NCI-H1436 (cell line): Measurements from ENCODE around the gene ARHGAP44.
"Not testable (repeated sequence)": the region's sequence is repeated elsewhere in the genome, so short reads cannot be mapped to it uniquely, and the experiment has no call there.

Experiments
- DNase-seq: peaks from one replicate; lab custom pipeline; 2025; lab: John Stamatoyannopoulos, UW

The ARHGAP44 gene

DNA sequence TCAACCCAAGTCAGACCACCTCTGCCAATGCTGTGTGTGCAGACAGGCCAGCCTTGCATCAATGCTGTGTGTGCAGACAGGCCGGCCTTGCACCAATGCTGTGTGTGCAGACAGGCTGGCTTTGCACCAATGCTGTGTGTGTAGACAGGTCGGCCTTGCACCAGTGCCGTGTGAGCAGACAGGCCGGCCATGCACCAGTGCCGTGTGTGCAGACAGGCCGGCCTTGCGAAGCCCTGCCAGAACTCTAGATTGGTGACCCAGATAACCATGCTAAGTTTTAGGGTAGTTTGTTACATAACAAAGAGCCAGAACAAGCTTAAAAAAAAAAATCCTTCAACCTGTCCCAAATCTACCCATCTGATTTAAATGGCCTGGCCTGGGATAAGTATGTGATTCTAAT is 174.2 kb downstream of the ARHGAP44 start:
- DNase-seq = no peak

DNA sequence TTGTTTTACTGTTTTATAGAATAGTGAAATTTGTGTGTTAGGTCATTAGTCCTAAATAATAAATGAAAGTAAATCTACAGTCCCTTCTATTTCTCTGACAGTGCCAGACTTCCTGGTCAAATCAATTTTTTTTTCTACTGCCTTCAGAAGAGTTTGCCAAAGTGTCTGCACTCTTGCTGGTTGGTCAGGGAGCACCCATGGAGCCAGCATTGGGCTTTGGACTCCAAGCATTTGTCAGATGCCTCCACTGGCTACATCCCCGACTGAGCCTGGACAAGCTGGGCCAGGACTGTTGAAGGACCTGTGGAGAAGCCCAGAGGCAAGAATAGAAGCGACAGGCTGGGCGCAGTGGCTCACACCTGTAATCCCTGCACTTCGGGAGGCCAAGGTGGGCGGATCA is 174.9 kb downstream of the ARHGAP44 start:
- no peak for DNase-seq

DNA sequence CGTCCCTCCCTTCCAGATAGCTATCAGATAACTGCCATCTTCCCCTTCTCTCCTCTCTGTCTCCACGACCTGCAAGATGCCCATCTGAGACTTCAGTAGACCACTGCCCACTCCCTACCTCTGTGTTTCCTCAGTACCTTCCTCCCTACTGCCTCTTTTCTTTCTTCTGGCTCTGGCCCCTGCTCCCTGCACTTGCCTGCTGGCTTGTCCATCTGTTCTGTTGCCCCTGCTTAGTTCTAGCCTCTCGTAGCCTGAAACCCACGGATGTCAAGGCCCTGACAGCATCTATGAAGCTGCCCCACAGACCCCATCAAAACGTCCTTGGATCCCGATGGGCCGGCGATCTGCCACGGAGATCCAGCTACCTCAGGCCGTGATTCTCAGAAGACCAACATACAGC is 175.5 kb downstream of the ARHGAP44 start:
- no peak for DNase-seq

DNA sequence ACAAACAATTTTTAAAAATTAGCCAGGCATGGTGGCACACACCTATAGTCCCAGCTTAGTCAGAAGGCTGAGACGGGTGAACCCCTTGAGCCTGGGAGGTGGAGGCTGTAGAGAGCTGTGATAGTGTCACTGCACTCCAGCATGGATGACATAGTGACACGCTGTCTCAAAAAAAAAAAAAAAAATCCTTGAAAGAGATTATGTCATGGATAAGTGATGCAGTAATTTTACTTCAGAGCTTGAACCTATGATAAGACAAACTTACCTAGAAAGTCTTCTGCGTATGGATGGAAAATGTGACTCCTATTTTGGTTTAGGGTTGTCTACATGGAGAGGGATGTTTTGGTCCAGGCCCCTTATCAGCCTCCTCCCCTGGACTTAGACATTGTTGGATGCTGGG is 176.7 kb downstream of the ARHGAP44 start:
- no peak for DNase-seq

DNA sequence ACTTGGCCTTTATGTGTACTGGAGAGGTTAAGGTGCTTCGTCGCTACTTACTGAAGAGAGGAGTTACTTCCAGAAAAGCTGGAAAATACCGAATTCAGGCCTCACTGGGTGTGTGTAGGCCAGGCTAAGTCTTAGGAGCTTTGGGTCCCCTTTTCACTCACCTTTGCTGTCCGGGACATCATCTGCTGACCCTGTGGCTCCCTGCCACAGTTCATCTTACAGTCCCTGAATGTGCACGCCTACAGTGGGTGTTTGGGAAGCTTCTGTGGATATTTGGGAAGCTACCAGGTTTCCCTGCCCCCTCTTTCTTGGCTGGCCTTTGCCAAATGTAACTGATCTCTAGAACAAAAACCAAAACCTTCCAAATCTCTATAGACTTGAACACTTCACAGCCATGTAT is 177.1 kb downstream of the ARHGAP44 start:
- DNase-seq = no peak

DNA sequence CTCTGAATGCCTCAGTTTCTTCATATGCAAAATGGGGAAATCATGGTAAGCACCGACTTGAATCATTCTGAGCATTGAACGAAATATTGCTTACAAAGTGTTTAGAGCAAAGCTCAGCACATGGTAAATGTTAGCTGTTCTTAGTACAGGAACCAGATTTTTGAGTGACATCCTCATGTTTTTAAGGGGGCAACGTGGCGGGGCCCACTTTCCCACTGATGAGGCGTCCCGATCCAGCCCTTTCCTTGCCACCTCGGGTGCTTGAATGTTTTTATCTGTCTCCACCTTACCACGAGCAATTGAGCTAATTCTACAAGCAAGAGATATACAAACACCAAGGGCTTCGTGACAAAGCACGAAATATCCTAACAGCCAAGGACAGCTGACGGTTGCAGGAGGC is 178.7 kb downstream of the ARHGAP44 start:
- no peak for DNase-seq

DNA sequence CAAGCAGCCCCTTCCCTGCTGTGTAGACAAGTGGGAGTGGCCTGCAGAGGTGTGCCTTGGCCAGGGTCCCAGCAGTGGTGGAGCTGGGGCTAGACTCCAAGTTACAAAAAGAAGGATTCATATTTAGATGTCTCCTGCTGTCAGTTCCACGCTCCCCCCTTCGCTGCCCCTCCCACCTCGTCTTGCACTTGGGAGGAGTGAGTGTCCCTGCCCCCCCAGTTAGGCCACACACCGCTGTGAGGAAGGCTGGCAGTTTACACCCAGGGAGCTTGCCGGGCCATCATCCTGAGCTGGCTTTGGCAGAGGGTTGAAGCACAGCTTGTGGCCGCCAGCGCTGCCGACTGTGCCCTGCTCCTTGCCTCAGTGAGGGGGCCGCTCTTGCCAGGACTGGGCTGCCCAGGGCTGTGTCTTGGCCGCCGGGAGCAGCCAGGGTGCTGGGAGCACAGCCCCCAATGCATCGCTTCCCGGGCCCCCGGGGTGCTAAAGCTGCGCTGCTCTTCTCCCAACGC is 184.3 kb downstream of the ARHGAP44 start:
- no peak for DNase-seq

DNA sequence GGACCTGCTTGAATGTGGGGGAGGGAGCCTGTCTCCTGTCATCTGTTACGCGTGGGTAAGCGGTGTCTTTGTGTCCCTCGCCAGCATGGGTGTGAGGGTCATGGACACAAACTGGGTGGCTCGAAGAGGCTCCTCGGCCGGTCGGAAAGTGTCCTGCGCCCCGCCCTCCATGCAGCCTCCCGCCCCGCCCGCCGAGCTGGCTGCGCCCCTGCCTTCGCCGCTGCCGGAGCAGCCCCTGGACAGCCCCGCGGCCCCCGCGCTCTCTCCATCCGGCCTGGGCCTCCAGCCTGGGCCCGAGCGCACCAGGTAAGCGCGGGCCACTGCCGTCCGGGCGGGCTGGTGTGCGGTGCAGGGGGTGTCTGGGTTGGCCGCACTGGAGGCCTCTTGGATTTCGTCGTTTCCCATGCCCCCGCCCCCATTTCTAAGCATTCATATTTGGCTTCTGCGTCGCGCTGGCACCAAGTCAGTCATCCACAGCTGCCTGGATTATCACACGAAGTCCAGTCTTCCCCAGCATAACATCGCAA is 184.8 kb downstream of the ARHGAP44 start:
- DNase-seq = no peak

DNA sequence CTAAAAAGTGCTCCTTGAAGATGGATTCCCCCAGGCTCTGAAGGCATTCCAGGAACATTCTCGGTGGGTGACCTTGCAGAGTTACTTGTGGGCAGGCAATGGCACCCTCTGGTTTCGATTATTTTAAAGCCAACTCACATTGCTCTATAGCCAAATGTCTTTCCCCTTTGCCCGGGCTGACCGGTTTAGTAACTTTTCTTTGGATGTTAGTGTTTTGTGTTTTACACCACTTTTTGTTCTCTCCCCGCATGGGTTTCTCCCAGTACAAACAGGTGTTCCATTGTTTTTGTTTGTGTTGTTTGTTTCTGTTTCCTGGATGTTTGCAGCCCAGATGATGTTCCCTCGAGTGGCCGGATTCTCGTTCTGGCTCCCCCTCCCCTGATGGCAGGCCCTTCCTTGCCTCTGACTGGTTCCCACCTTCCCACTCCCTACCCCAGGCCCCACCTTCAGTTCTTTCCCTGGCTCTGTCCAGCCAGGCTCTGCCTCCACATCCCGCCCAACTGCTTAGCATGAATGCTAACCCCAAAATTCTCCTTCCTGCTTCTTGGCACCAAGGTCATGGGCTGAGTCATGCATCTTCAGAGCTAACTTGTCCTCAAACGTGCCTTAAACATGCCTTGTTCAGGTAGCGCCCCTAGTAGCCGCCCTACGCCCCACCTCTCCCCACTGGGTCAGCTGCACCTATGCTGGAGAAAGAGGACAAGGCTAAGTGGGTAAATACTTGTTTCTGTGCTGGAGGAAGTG is 187.9 kb downstream of the ARHGAP44 start:
- no peak for DNase-seq

DNA sequence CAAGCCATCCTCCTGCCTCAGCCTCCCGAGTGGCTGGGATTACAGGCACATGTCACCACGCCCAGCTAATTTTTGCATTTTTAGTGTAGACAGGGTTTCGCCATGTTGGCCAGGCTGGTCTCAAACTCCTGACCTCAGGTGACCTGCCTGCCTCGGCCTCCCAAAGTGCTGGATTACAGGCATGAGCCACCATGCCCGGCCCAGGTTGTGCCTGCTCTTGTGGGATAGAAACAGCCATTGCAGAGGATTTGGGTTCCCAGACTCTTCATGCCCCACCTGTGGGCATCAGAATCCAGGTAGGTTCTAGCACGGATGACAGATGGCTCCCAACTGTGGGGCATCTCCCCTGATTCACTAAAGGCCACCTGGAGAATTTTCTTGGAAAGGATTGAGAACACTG is 189.5 kb downstream of the ARHGAP44 start:
- DNase-seq = not testable (repeated sequence)

DNA sequence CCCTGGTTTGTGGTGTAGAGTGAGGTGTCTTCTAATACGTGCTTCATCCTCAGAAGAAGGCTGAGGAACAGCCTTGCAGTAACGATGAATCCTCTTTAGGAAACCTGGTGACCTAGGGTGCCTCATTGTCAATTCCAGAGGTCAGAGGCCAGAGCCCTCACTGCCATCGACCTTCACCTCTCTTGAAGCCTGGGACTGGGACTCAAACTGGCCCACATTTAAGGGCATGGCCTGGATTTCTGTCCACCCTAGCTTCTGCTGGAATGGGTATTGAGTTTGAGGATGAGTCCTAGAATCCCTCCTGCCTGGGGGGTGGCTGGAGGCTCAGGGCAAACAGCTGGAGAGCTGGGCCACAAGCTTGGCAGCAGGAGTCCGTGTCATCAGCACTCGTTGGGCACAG is 189.9 kb downstream of the ARHGAP44 start:
- DNase-seq = no peak

DNA sequence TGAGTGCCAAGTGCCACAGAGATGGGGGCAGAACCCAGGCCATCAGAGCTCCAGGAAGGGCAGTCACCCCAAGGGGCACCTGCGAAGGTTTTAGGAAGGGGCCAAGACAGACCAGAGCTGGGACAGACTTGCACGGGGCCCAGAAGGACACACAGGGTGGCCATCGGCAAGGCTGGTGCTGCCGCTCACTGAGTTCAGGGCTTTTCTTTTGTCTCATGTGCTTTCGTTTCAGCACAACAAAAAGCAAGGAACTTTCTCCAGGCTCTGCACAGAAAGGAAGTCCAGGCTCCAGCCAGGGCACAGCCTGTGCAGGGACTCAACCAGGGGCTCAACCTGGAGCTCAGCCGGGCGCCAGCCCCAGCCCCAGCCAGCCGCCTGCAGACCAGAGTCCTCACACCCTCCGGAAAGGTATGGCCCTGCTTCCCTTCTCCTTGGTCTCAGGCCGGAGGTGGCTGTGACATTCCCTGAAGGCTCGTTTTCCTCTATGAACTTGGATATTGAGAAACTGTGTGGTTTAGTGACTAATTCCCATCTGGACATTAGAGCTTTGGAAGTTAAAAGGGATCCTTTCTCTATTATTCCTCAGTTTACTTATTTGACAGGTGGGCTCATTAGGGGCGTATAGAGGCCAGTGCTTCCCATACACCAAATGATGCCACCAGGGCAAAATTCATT is 190.7 kb downstream of the ARHGAP44 start:
- no peak for DNase-seq

DNA sequence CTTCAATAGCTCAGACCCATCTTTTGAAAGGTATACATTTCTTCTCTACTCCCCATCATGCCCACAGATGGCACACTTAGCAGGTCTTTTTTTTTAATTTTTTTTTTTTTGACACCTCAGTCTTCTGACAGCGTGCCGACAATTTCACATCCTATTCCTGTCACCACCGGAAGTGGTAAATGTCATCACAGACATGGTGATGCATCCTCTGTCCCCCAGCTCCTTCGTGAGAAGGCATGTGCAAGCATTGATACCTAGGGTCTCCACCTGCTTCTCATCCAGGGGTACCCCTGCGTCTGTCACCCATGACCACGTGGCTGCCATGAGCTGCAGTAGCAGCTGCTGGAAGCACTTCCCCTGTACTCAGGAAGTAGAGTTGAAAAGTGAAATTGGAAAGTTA is 192.9 kb downstream of the ARHGAP44 start:
- no peak for DNase-seq

DNA sequence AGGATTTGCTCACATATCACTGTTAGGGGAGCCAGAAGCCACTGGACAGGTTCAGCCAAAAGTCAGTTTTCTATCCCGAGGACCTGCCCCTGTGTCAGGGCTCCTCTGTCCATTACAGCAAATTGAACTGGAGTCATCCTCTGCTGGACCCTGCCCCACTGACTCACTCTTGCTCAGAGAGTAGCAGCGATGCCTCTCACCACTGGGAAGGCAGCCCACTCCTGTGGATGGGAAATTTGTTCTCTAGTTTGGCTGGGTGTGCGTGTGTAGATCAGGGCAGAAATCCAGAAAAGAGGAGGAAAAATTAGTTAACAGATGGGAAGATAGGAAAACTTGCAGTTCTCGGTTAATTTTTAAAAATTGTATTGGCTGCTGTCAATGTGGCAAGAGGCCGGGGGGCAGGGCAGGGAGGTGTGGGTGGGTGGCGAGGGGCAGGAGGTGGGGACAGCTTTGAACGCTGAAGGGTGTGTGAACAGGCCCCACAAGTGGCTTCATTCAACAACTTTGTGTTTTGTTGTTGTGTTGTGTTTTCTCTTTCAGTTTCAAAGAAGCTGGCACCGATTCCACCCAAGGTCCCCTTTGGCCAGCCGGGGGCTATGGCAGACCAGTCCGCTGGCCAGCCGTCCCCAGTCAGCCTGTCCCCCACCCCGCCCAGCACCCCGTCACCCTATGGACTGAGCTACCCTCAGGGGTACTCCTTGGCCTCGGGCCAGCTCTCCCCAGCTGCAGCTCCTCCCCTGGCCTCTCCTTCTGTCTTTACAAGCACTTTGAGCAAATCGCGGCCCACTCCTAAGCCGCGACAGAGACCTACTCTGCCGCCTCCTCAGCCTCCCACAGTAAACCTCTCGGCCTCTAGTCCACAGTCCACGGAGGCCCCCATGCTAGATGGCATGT is 194.9 kb downstream of the ARHGAP44 start:
- no peak for DNase-seq

DNA sequence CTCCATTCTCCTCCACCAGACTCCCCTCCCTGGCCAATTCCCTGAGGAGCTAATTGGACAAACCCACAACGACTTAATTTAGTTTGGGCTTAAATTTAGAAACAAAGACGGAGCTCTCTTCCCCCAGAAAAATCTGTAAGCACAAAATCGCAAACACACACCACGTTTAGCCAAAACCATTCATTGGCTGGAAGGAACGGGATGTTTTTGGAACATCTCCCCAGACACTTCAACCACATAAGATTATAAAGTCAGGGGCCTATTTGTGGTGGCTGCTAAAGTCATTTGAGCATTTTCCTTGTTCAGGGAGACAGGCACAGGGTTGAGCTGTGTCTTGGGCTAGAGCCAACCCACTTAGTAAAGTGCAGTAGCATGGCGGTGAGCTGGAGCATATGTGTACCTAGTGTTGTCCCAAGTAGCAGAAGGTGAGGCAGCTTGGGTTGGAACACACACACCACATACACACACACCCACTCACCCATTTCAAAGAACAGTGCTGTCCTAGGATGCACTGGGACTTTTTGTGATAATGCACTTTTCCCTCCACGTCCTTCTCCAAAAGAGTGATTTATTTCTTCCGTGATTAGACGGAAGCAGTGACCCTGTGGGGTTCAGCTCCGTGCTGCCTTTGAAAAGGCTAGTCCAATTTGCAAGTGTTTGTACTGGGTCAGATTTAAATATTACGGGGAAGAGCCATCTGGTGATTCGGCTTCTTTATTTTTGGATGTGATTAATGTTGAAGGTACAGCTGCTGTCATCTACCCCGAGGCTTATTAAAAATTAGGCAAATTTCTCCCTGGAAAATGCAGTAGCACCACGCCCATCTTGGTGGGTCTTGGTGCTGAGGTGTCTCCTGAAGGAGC is 196.4 kb downstream of the ARHGAP44 start:
- no peak for DNase-seq

DNA sequence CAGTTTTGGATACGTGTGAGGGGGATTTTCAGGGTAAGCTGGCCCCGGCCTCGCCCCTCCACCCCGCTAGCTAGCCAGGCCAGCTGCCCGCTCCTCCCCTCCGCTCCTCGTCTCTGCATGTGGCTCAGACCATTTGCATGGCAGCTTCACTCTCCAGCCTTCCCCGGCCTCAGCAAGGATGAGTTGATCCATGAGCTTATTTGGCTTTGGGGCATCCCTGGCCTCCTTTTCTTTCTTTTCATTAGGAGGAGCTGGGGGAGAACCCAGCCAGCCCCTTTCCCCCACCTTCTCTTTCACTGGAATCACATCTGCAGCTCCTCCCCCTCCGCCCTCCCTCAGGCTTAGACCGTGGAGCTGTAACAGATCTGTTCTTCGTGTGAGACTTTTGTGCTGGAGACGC is 197.8 kb downstream of the ARHGAP44 start:
- no peak for DNase-seq

DNA sequence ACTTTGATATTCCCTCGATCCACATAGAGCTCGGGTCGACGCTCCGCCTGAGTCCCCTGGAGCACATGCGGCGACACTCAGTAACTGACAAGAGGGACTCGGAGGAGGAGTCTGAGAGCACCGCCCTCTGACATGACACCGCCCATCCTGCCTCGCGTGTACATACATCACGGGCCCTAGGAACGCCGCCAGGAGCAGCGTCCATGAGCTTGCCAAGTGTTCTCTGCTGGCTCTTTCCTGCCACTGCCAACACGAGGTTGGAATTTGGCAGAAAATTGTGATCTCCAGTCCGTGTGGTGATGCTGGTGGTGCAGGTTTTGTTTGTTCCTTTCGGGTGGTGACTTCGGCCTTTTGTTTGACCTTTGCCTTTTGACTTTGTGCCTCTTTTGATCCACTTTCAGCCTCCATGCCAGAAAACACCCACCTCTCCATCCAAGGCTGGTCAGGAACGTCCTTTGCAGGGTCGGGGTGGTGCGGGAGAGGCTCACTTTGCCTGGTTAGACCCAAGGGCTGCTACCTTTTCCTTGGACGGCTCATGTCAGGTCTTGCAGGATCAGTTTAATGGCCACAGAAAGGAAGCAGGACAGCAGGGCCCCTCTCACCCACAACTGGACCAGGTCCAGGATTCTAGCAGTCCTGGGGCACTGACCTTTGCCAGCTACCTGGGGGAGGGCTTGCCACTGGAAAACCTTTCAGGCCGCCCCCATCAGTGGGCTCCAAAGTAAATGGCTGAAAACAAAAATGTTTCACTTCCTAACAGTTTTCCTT is 200.9 kb downstream of the ARHGAP44 start:
- no peak for DNase-seq

DNA sequence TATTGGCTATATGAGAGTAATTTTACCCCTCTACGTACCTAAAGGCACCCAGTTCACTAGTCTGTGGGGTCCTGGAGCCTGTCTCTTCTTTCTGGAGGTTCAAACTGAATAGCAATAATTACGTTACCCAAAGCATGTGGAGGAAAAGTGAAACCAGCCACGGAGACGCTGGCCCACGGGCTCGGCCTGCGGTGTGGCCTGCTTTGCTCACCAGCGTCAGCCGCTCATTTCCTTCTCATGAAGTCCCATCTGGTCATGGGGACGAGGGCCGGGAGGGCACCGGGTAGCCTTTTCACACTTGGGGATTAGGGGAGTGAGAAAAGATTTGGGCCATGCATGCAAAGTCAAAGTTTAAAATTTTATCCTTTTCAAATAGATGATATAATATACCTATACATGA is 201.6 kb downstream of the ARHGAP44 start:
- DNase-seq = no peak

DNA sequence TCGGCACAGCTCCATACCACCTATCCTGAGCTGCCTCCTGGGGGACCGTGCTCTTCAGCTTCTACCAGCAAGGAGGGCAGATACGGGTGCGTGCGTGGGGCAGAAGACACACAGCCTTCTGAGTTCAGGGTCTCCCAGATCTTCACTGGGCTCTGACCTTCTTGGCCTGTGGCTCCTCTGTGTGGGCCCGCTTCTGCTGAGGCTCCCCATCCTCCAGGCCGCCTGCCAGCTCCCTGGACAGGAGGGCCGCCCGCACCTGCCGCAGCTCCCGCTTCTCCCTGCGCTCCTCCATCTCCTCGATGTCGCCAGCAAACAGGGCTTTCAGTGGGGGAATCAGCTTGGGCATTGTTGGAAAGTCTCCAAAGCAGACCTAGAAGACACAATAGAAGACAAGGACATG is 203.4 kb downstream of the ARHGAP44 start:
- DNase-seq = no peak

DNA sequence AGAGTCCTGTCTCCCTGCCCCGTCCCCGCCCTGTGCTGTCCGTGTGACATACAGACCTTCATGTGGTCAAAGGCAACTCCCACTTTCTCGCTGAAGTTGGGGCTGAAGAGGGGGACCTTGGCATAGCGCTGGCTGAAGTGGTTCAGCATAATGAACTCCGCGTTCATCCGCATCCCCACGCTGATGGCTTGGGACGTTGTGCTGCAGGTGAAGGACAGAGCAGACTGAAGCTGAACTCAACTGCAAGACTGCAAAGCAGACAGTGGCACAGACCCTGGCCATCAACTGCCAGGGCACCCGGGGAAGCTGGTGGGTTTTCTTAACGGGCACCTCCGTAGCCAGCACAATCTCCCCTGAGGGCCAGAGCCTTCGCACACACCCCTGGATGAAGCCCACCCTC is 204.3 kb downstream of the ARHGAP44 start:
- DNase-seq = no peak
